ENCODE results near the gene TRAK2.

- TF ChIP-seq CTCF (IDR thresholded peaks at IDR 0.05; ENCODE audit: low read depth, low read length): no peak
- no peak for TF ChIP-seq POLR2A (IDR thresholded peaks at IDR 0.05; ENCODE audit: extremely low read depth, insufficient read length)
- no peak for TF ChIP-seq MAX (IDR thresholded peaks at IDR 0.05; ENCODE audit: low read depth, low read length)
- no peak for TF ChIP-seq MYC (IDR thresholded peaks at IDR 0.05; ENCODE audit: low read depth, low read length)
Measured at GRCh38 chr2:201361078-201361733, 90.1 kb downstream of the TRAK2 start.
